ENCODE results near the gene TNPO3. TPM values are rescaled to one million over a fixed set of nuclear protein-coding genes. Genes with fewer than 3 reads are reported as not detected.

TNPO3 gene
- total and polyA plus RNA-seq, 12 donors: 10.6 to 61.1 (median 41.8) TPM

GRCh38 chr7:128908750-128909624, 145.9 kb downstream of the TNPO3 start:
- intact Hi-C loops (cut with DNase I): loop anchor here in 1 of 2 donors (5.0 kb wide), 1 partner anchor 188 kb away; no protein-coding TSS in a partner anchor
- H3K9me3 ChIP-seq (replicated peaks in 1 of 3): no peaks in the 10 kb centered on the region
- no peaks in the 10 kb centered on the region for H3K4me1 ChIP-seq (replicated peaks in 1 of 2)
- no peak overlapping the region for H3K27ac ChIP-seq
- no peak for TF ChIP-seq POLR2A (IDR thresholded peaks at IDR 0.05)
- TF ChIP-seq CTCF (IDR thresholded peaks at IDR 0.05): no peak
- WGBS, 4 donors: 81 to 88% (median 82%) methylated on average over 3 to 6 of the region's 6 CpGs
- H3K27me3 ChIP-seq: peaks cover 14% of the 10 kb centered on the region
- H3K4me3 ChIP-seq: no peak overlapping the region
- no peaks in the 10 kb centered on the region for H3K36me3 ChIP-seq (replicated peaks in 1 of 2)
- DNase-seq: no peak

DNA sequence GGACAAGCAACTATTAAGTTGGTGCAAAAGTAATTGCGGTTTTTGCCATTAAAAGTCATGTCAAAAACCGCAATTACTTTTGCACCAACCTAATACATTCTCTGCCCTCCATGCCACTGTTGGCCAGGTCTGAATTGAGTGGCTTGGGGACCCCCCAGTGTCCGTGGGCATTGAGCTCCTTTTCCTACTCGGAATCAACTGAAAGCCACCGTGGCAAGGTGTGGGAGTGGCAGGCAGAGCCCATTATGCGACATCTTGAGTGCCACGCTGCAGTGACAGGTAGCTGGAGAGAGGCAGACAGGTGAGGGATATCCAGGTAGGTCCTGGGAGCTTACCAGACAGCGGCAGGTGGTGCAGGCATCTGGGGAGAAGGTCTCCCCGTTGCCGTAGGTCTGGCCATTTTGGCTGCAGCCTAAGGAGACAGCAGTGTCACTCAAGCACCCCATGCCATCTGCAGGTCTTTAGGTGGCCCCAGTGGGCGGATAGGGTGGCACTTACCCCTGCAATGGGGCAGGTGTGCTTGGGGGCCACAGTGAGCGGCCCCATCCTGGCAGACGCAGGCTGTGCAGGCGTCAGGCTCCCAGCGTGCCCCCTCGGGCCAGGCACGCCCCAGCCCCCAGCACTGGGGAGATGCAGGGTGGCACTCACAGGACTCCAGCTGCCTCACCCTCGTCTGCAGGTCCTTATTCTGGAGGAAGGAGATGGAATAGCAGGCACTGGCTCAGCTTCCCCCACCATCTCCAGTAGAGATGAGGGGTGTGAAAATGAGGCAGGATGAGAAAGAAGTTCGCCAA, 147.9 kb downstream of the TNPO3 start:
- TF ChIP-seq POLR2A (IDR thresholded peaks at IDR 0.05) (no peak), CTCF (IDR thresholded peaks at IDR 0.05) (no peak)
- WGBS, 4 donors: 62 to 79% (median 73%) methylated on average over 6 to 19 of the region's 19 CpGs
- H3K4me3 ChIP-seq: no peak overlapping the region
- no peak overlapping the region for H3K27ac ChIP-seq
- intact Hi-C loops (cut with DNase I): loop anchor here (2.0 to 5.0 kb wide), 2 partner anchors 184 to 190 kb away; no protein-coding TSS in a partner anchor
- H3K36me3 ChIP-seq (replicated peaks in 1 of 2): no peaks in the 10 kb centered on the region
- no peaks in the 10 kb centered on the region for H3K4me1 ChIP-seq (replicated peaks in 1 of 2)
- no peaks in the 10 kb centered on the region for H3K9me3 ChIP-seq (replicated peaks in 1 of 3)
- no peak for DNase-seq
- peaks cover 12% of the 10 kb centered on the region for H3K27me3 ChIP-seq

- H3K4me3 ChIP-seq: no peak overlapping the region
- H3K9me3 ChIP-seq (replicated peaks in 1 of 3): no peaks in the 10 kb centered on the region
- no peaks in the 10 kb centered on the region for H3K36me3 ChIP-seq (replicated peaks in 1 of 2)
- intact Hi-C loops (cut with DNase I): loop anchor here (2.0 to 5.0 kb wide), 2 partner anchors 185 to 191 kb away; no protein-coding TSS in a partner anchor
- H3K4me1 ChIP-seq (replicated peaks in 1 of 2): no peaks in the 10 kb centered on the region
- H3K27me3 ChIP-seq: peaks cover 12% of the 10 kb centered on the region
- WGBS, 4 donors: 76 to 86% (median 76%) methylated on average over 4 to 5 of the region's 5 CpGs
- no peak for DNase-seq
- TF ChIP-seq CTCF (IDR thresholded peaks at IDR 0.05) (no peak), POLR2A (IDR thresholded peaks at IDR 0.05) (no peak)
- H3K27ac ChIP-seq: no peak overlapping the region
These were observed 148.7 kb downstream of the TNPO3 start for GRCh38 chr7:128906001-128906765.

All from adrenal gland (tissue), 12 donors.